GM12892 (cell line): ENCODE measurements around the gene CSTF1.

Experiments used
- POLR2AphosphoS5 ChIP-seq: IDR thresholded peaks from 2 replicates; pipeline ENCODE4 v1.6.1; 2011; ENCODE audit warnings: low read depth, low read length, control low read depth
- TAF1 ChIP-seq: IDR thresholded peaks from 2 replicates; pipeline ENCODE4 v1.6.1; 2011; ENCODE audit warnings: low read depth, mild to moderate bottlenecking, control low read depth, low read length, borderline replicate concordance

DNA sequence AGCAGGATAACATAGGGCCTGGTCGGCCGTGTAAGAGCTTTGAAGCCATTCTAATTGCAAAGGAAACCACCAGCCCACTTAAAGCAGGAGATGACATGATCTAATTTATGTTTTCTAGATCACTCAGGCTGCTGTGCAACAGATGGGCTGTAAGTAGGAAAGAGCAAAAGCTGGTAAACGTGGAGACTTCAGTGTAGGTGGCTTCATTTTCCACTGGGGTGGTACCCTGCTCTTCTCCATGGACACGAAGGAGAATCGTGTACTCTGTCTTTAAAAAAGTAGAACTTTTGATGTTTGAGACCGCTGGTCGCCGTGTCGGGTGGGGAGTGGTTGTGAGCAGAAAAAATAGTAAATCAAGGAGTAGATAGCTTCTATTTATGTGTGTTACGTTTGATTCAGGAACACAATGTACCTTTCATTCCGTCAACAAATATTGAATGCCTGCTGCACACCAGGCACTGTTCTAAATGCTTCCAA lies 26.0 kb downstream of the CSTF1 start:
- TF ChIP-seq POLR2AphosphoS5 (no peak), TAF1 (no peak)
